Heart left ventricle (tissue), 16 donors: ENCODE measurements around the gene PYHIN1. TPM values are rescaled to one million over a fixed set of nuclear protein-coding genes. Genes with fewer than 3 reads are reported as not detected.

Source experiments
- ATAC-seq, 4 donors: fragments of 200-7000 bp; cut with Tn5 transposase; one replicate each; pipeline ENCODE4 v1.9.1; 2020 to 2022; ENCODE audit warnings: moderate library complexity in 4 of 4, mild to moderate bottlenecking in 3 of 4, moderate number of reproducible peaks in 1 of 4
- DNase-seq, 5 donors: peaks; one replicate each; pipeline ENCODE4 v3.0.0-alpha.2; 2020
- H3K27ac ChIP-seq, 12 donors: fragments of 200-600 bp; sonication (generic) in 4 of 12; one replicate each; pipeline versions ENCODE4 v1.5.0 to v1.8.0; 2016 to 2022; ENCODE audit warnings: mild to moderate bottlenecking in 2 of 12
- H3K27me3 ChIP-seq, 9 donors: fragments of 200-600 bp; sonication (generic) in 2 of 9; one replicate each; pipeline versions ENCODE4 v1.5.1 to v1.8.0; 2016 to 2022; ENCODE audit warnings: mild to moderate bottlenecking in 3 of 9
- H3K36me3 ChIP-seq, 9 donors: fragments of 200-600 bp; sonication (generic) in 2 of 9; one replicate each; pipeline versions ENCODE4 v1.5.0 to v1.8.0; 2018 to 2022; ENCODE audit warnings: mild to moderate bottlenecking in 2 of 9
- H3K4me1 ChIP-seq, 12 donors: fragments of 200-600 bp; sonication (generic) in 4 of 12; one replicate each; pipeline versions ENCODE4 v1.5.0 to v1.8.0; 2016 to 2022; ENCODE audit warnings: mild to moderate bottlenecking in 3 of 12
- H3K4me3 ChIP-seq, 12 donors: fragments of 200-600 bp; sonication (generic) in 4 of 12; one replicate each; pipeline versions ENCODE4 v1.5.0 to v1.8.0; 2017 to 2022; ENCODE audit warnings: mild to moderate bottlenecking in 9 of 12, moderate library complexity in 4 of 12
- H3K9me3 ChIP-seq, 12 donors: fragments of 200-600 bp; sonication (generic) in 4 of 12; one replicate each; pipeline versions ENCODE4 v1.5.0 to v1.8.0; 2016 to 2022; ENCODE audit warnings: mild to moderate bottlenecking in 1 of 12
- CTCF ChIP-seq, 12 donors: fragments of 200-600 bp; sonication (generic) in 4 of 12; IDR thresholded peaks; one replicate each; pipeline versions ENCODE4 v1.5.0 to v1.8.0; 2018 to 2022; ENCODE audit warnings: antibody characterized with exemption in 12 of 12, mild to moderate bottlenecking in 5 of 12
- POLR2A ChIP-seq, 2 donors: fragments of 450-650 bp; IDR thresholded peaks; one replicate each; pipeline ENCODE4 v1.6.1; 2017; ENCODE audit warnings: antibody characterized with exemption in 2 of 2, mild to moderate bottlenecking in 2 of 2, moderate library complexity in 2 of 2
- whole genome bisulfite sequencing, 4 donors: extraction: QIAGEN DNeasy Blood & Tissue Kit in 2 of 4; methylation state at CpG; one replicate each; pipeline versions ENCODE4 v1.1.5 to v1.1.7; 2013 to 2018; 5-methylcytosine and 5-hydroxymethylcytosine counted together
- intact Hi-C, 10 donors: fragments of 100-400 bp; cut with DNase I; formaldehyde crosslinking; loops; one replicate each; pipeline versions ENCODE4 v1.11.1 to v1.14.2; 2022
- polyA plus RNA-seq, 2 donors: library from polyadenylated mRNA; stranded (reverse); fragments of 200-250 nt; gene quantifications; one replicate each; pipeline ENCODE4 v1.2.3, GENCODE V29; 2013
- total RNA-seq, 9 donors: library from RNA; depleted of rRNA in 2 of 9; stranded (reverse); fragments of >200 nt in 2 of 9; fragmentation: NEBNext Ultra II Directional in 3 of 9; extraction: Animal tissue kit (Norgen Biotek cat#: 25700) in 3 of 9; gene quantifications; one replicate each; pipeline versions ENCODE4 v1.1.0 to v1.2.4, GENCODE V29; 2016 to 2023
- donor health status: ischemic (EF 13 %, LVEDD 7.1; RV severe dilation, severe dysfunction).
- donor health status: healthy with polysubstance abuse.
- donor health status: DM: no; HTN: yes; CAD: no.
- donor health status: DM: no; HTN: no; CAD: no.
- donor health status: ischemic (EF 25% LVEDD 6.9; RV normal size, moderate dysfunction).
- donor health status: ischemic (EF 25% LVEDD 5.7; RV mildly dilated, moderate dysfunction).
- donor health status: healthy.
- donor health status: DM: yes; HTN: yes; CAD: no.
- donor health status: ischemic (EF 35%, LVEDD 5.7; RV mildly dilated, moderate dysfunction).
- donor health status: nonischemic (EF 11% LVEDD 7.7; RV severe dilation, severe dysfunction).
- donor health status: DM: yes; HTN: yes; CAD: no.
- donor health status: PGD.
- donor health status: ischemic (EF 29% LVEDD 5.4; RV normal size, mild dysfunction).
- donor health status: nonischemic (EF 23%, LVEDD 6.1; RV moderate dilation, normal function).

PYHIN1 gene
- total and polyA plus RNA-seq, 11 donors = 0.07 to 3.1 (median 0.26) TPM; not detected in 5

DNA sequence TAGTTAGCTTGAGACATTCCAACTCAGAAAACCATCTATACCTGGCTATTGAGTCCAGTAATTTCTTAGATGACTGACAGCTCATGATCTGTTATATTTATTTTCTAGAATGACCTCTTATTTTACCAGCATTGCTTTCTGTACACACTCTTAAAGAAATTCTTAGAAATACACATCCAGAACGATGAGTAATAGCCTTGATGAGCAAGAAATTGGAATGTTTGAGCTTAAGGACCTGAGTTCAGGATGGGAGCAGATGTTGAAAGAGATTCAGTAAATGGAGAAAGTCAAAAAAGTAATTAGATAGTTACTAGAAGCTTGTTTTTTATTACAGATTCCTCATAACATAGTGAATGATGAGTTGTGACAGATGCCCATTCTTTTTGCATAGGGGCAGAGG is 11.7 kb downstream of the PYHIN1 start:
- intact Hi-C loops = no loop called here
- Histone ChIP-seq H3K27ac (no peak overlapping the region), H3K27me3 (peaks cover 0 to 3% (median 0%) of the 10 kb centered on the region in 9 donors), H3K4me3 (no peak overlapping the region), H3K9me3 (no peaks in the 10 kb centered on the region), H3K4me1 (no peaks in the 10 kb centered on the region), H3K36me3 (peaks cover 0 to 10% (median 0%) of the 10 kb centered on the region in 9 donors)
- ATAC-seq = no peak
- WGBS, 4 donors = 65 to 73% (median 72%) methylated on average over 1 of the region's 1 CpG
- DNase-seq = no peak
- TF ChIP-seq POLR2A (IDR thresholded peaks at IDR 0.05) (no peak), CTCF (IDR thresholded peaks at IDR 0.05) (no peak)

DNA sequence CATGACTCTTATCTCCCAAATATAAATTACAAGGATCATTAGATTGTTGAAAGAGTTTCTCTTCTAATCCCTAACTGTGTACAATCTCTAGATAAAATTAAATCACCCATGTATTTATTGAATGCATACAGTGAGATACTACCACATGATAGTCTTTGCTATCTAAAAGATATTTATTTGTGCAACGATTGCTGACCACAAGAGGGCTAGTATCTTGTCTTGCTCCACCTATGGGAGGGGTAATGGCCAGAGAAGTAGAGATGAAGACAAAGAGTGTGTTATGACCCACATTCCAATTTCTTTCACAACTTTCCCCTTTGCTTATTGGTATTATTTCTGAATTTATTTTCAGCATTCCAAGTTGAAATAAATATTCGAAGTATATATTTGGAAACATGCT is 13.7 kb downstream of the PYHIN1 start:
- Histone ChIP-seq H3K27ac (no peak overlapping the region), H3K4me1 (no peaks in the 10 kb centered on the region), H3K4me3 (no peak overlapping the region), H3K27me3 (peaks cover 0 to 3% (median 0%) of the 10 kb centered on the region in 9 donors), H3K9me3 (no peaks in the 10 kb centered on the region), H3K36me3 (peaks cover 0 to 10% (median 0%) of the 10 kb centered on the region in 9 donors)
- WGBS, 4 donors = 59 to 75% (median 66%) methylated on average over 2 of the region's 2 CpGs
- DNase-seq (no peak), ATAC-seq (no peak)
- intact Hi-C loops = no loop called here
- no peak for TF ChIP-seq POLR2A (IDR thresholded peaks at IDR 0.05)
- TF ChIP-seq CTCF (IDR thresholded peaks at IDR 0.05) = no peak

DNA sequence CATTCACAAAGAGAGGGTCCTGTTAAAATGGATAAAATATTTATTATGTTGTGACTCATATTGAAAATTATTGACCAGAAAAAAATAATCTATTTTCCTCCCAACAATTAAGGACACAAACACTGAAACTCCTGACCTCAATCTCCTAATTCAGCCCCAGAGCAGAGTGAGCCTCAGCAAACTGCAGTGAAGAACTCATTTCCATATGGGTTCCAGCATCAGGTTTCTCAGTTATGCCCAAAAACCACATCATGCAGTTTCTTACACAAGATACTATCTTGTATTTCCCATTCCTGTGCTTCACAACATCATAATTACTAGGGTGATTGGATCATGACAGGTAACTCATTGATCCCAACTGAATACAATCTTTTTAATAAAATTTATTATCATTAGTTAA is 15.4 kb downstream of the PYHIN1 start:
- peaks cover 0 to 6% (median 0%) of the 10 kb centered on the region in 9 donors for H3K27me3 ChIP-seq
- ATAC-seq = no peak
- H3K4me3 ChIP-seq = no peak overlapping the region
- peaks cover 0 to 10% (median 0%) of the 10 kb centered on the region in 9 donors for H3K36me3 ChIP-seq
- DNase-seq = no peak
- TF ChIP-seq CTCF (IDR thresholded peaks at IDR 0.05) (no peak), POLR2A (IDR thresholded peaks at IDR 0.05) (no peak)
- H3K9me3 ChIP-seq = no peaks in the 10 kb centered on the region
- intact Hi-C loops = no loop called here
- no peak overlapping the region for H3K27ac ChIP-seq
- H3K4me1 ChIP-seq = no peaks in the 10 kb centered on the region

DNA sequence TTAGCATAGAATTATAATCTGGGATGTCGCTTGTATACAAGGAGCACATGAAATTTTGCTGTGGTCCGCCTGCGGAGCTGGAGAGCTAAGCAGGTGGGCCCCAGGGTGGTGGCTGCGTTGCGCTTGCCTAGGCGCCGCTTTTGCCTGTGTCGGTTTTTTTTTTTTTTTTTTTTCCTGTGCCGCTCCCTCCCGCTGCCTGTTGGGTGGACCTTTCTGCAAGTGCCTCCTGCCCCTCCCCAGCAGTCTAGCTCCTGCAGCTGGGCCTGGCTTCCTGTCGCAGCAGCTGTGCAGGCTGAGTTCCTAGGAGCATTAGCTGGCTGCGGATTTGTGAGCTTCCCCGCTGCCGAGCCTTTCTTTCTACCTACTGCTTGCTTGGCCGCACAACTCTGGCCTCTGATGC is 20.6 kb downstream of the PYHIN1 start:
- Histone ChIP-seq H3K36me3 (no peaks in the 10 kb centered on the region), H3K27me3 (peaks cover 0 to 6% (median 0%) of the 10 kb centered on the region in 9 donors), H3K4me3 (no peak overlapping the region), H3K9me3 (peaks cover 0 to 4% (median 0%) of the 10 kb centered on the region in 12 donors), H3K27ac (no peak overlapping the region), H3K4me1 (no peaks in the 10 kb centered on the region)
- 75 to 93% (median 82%) methylated on average over 15 of the region's 15 CpGs for WGBS, 4 donors
- intact Hi-C loops = no loop called here
- no peak for TF ChIP-seq POLR2A (IDR thresholded peaks at IDR 0.05)
- no peak for TF ChIP-seq CTCF (IDR thresholded peaks at IDR 0.05)
- DNase-seq (no peak), ATAC-seq (no peak)
